Pancreas (tissue), 10 donors: Measurements from ENCODE around the gene LZIC. TPM values are rescaled to one million over a fixed set of nuclear protein-coding genes. Genes with fewer than 3 reads are reported as not detected.
A peak's percentile ranks its signal among the peaks of the same experiment; 100 is the strongest.

Experiments
- ATAC-seq, 4 donors: fragments of 200-7000 bp; cut with Tn5 transposase; one replicate each; pipeline versions ENCODE4 v1.8.0 to v1.9.1; 2020; ENCODE audit warnings: mild to moderate bottlenecking in 4 of 4, moderate library complexity in 4 of 4
- DNase-seq, 6 donors: peaks; one replicate each; pipeline ENCODE4 v3.0.0-alpha.2; 2020
- FAIRE-seq: peaks from 2 replicates; lab custom pipeline; 2012; peaks lifted over from hg19 to GRCh38; lab: Jason Lieb, UNC
- H3K27ac ChIP-seq, 4 donors: fragments of 200-600 bp; sonication (generic); 1 replicate in 3 of 4; 2 replicates in 1 of 4; pipeline versions ENCODE4 v1.5.0 to v1.8.0; 2020
- H3K27me3 ChIP-seq, 4 donors: fragments of 200-600 bp; one replicate each; pipeline ENCODE4 v1.8.0; 2021
- H3K36me3 ChIP-seq, 3 donors: fragments of 200-600 bp; sonication (generic) in 1 of 3; one replicate each; pipeline versions ENCODE4 v1.5.0 to v1.8.0; 2020 to 2021
- H3K4me1 ChIP-seq, 3 donors: fragments of 200-600 bp; one replicate each; pipeline ENCODE4 v1.8.0; 2021
- H3K4me3 ChIP-seq, 4 donors: fragments of 200-600 bp; sonication (generic) in 2 of 4; one replicate each; pipeline versions ENCODE4 v1.5.0 to v1.8.0; 2020 to 2021
- H3K9me3 ChIP-seq, 4 donors: fragments of 200-600 bp; one replicate each; pipeline ENCODE4 v1.8.0; 2021
- CTCF ChIP-seq, 4 donors: fragments of 200-600 bp; sonication (generic) in 3 of 4; IDR thresholded peaks; one replicate each; pipeline versions ENCODE4 v1.5.0 to v1.8.0; 2021; ENCODE audit warnings: antibody characterized with exemption in 4 of 4
- WGBS, 2 donors: extraction: QIAGEN DNeasy Blood & Tissue Kit; methylation state at CpG; one replicate each; pipeline ENCODE4 v1.1.7; 2013; 5-methylcytosine and 5-hydroxymethylcytosine counted together
- intact Hi-C, 3 donors: fragments of 100-400 bp; cut with DNase I; formaldehyde crosslinking; loops; one replicate each; pipeline versions ENCODE4 v1.11.1 to v1.14.2; 2022
- polyA plus RNA-seq, 2 donors: library from polyadenylated mRNA; stranded (reverse); fragments of 200-250 nt; gene quantifications; one replicate each; pipeline ENCODE4 v1.2.3, GENCODE V29; 2013
- total RNA-seq, 6 donors: library from RNA; stranded (reverse); fragmentation: NEBNext Ultra II Directional in 4 of 6; extraction: Animal tissue kit (Norgen Biotek cat#: 25700) in 4 of 6; gene quantifications; one replicate each; pipeline versions ENCODE4 v1.2.1 to v1.2.4, GENCODE V29; 2021 to 2023
- donor health status: healthy with polysubstance abuse.
- donor health status: DM: no; HTN: no; CAD: no; lungs with moderate emphysema.
- donor health status: DM: no; HTN: no; CAD: no.
- donor health status: control.
- donor health status: control.
- donor health status: Bipolar disorder and iron deficiency.
- donor health status: DM: yes; HTN: yes; CAD: no.
- donor health status: DM: no; HTN: no; CAD: no.
- donor health status: DM: no; HTN: no; CAD: no.
- donor health status: DM: yes; HTN: yes; CAD: no.

Gene LZIC
- total and polyA plus RNA-seq, 8 donors = 5.5 to 19.6 (median 11.7) TPM

GRCh38 chr1:9901148-9902059 is 41.8 kb downstream of the LZIC start:
- no peaks in the 10 kb centered on the region for H3K36me3 ChIP-seq
- ATAC-seq (peak; percentile 24 to 67 (median 42)), DNase-seq (peak; percentile 41 to 75 (median 56)), FAIRE-seq (no peak)
- no peaks in the 10 kb centered on the region for H3K27me3 ChIP-seq
- TF ChIP-seq CTCF (IDR thresholded peaks at IDR 0.05) = no peak
- intact Hi-C loops = no loop called here
- no peaks in the 10 kb centered on the region for H3K9me3 ChIP-seq
- H3K4me3 ChIP-seq = peak overlapping the region in 1 of 4 donors; percentile 38
- WGBS, 2 donors = 27 to 32% methylated on average over 9 of the region's 9 CpGs
- peak overlapping the region; percentile 76 to 86 (median 79) for H3K27ac ChIP-seq
- peaks cover 11 to 26% (median 23%) of the 10 kb centered on the region in 3 donors for H3K4me1 ChIP-seq

DNA sequence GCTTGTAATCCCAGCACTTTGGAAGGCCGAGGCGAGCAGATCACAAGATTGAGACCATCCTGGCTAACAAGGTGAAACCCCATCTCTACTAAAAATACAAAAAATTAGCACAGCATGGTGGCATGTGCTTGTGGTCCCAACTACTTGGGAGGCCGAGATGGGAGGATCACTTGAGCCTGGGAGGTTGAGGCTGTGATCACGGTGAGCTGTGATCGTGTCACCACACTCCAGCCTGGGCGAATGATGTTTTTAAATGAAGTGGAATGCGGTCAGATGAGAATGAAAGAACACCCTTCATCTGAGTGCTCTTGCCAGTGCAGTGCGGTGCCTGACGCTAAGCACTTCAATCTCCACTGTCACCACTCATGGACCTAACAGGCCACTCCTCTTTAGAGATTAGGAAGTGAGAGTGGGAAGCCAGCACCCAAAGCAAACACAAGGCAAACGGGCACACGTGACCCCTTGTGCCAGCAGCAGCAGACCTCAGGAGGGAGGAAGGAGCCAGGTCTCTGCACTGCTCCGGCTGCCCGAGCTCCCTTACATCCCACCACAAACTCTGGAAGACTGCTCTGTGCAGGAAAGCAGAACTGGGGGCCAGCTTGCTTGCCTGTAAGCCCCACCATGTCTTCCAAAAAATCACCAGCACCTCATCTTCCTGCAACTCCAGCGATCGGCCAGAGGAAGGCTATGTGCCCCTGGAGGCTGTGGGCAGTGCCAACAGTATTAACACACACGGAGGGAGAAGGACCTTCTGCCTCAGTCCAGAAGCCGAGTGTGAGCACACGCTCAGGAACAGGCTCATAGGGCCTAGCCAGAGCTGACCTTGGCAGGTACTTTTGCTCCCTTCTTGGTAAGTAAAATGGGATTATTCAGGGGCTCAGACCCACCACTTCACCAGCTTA is 42.8 kb downstream of the LZIC start:
- intact Hi-C loops = no loop called here
- peak overlapping the region; percentile 76 to 86 (median 79) for H3K27ac ChIP-seq
- no peak for TF ChIP-seq CTCF (IDR thresholded peaks at IDR 0.05)
- no peaks in the 10 kb centered on the region for H3K9me3 ChIP-seq
- peak overlapping the region in 2 of 4 donors; percentile 24 to 38 for H3K4me3 ChIP-seq
- ATAC-seq (peak; percentile 95 to 97 (median 96)), DNase-seq (peak; percentile 69 to 88 (median 84)), FAIRE-seq (no peak)
- no peaks in the 10 kb centered on the region for H3K36me3 ChIP-seq
- peaks cover 11 to 26% (median 23%) of the 10 kb centered on the region in 3 donors for H3K4me1 ChIP-seq
- WGBS, 2 donors = 17% methylated on average over 18 of the region's 18 CpGs
- no peaks in the 10 kb centered on the region for H3K27me3 ChIP-seq

DNA sequence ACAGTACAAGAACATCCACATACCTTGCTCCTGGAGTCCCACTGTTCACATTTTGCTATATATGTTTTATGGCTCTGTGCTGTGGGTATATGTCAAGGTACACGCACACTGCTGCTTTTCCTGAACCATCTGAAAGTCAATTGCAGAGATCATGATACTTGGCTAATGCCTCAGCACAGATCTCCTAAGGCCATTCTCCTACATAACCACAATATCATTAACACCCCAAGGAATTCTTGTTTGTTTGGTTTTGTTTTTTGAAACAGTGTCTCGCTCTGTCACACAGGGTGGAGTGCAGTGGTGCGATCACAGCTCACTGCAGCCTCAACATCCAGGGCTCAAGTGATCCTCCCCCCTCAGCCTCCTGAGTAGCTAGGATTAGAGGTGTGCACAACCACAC is 49.1 kb downstream of the LZIC start:
- no peak for TF ChIP-seq CTCF (IDR thresholded peaks at IDR 0.05)
- Histone ChIP-seq H3K27me3 (no peaks in the 10 kb centered on the region), H3K4me3 (no peak overlapping the region), H3K4me1 (peaks cover 3 to 15% (median 10%) of the 10 kb centered on the region in 3 donors), H3K9me3 (no peaks in the 10 kb centered on the region), H3K36me3 (no peaks in the 10 kb centered on the region), H3K27ac (no peak overlapping the region)
- DNase-seq (peak in 1 of 6 donors; percentile 7), ATAC-seq (no peak), FAIRE-seq (no peak)
- 93 to 97% methylated on average over 3 of the region's 3 CpGs for WGBS, 2 donors
- intact Hi-C loops = no loop called here

GRCh38 chr1:9892563-9893528 is 50.3 kb downstream of the LZIC start:
- no peaks in the 10 kb centered on the region for H3K9me3 ChIP-seq
- FAIRE-seq (no peak), ATAC-seq (peak; percentile 68 to 84 (median 78)), DNase-seq (peak in 2 of 6 donors; percentile 21 to 30)
- no peaks in the 10 kb centered on the region for H3K27me3 ChIP-seq
- 35 to 37% methylated on average over 14 of the region's 14 CpGs for WGBS, 2 donors
- H3K36me3 ChIP-seq = no peaks in the 10 kb centered on the region
- H3K4me1 ChIP-seq = peaks cover 3 to 15% (median 10%) of the 10 kb centered on the region in 3 donors
- intact Hi-C loops = no loop called here
- TF ChIP-seq CTCF (IDR thresholded peaks at IDR 0.05) = no peak
- H3K27ac ChIP-seq = peak overlapping the region in 2 of 4 donors; percentile 57 to 71
- H3K4me3 ChIP-seq = no peak overlapping the region
